ENCODE data around the gene DNAJB6.

The DNAJB6 gene

GRCh38 chr7:157412491-157413180, 75.8 kb downstream of the DNAJB6 start:
- intact Hi-C loops (cut with DNase I; ENCODE audit: low total_unique reads) = no loop called here
- no peaks in the 10 kb centered on the region for H3K27me3 ChIP-seq
- no peaks in the 10 kb centered on the region for H3K4me1 ChIP-seq
- H3K9me3 ChIP-seq = no peaks in the 10 kb centered on the region
- DNase-seq = no peak
- peaks cover 47 to 94% (median 73%) of the 10 kb centered on the region in 3 donors for H3K36me3 ChIP-seq
- H3K4me3 ChIP-seq = no peak overlapping the region
- no peak overlapping the region for H3K27ac ChIP-seq
- TF ChIP-seq CTCF (IDR thresholded peaks at IDR 0.05) = no peak

GRCh38 chr7:157413881-157414701, 77.3 kb downstream of the DNAJB6 start:
- DNase-seq = no peak
- Histone ChIP-seq H3K27ac (no peak overlapping the region), H3K9me3 (no peaks in the 10 kb centered on the region), H3K4me3 (no peak overlapping the region), H3K27me3 (no peaks in the 10 kb centered on the region), H3K4me1 (no peaks in the 10 kb centered on the region), H3K36me3 (peaks cover 42 to 97% (median 85%) of the 10 kb centered on the region in 3 donors)
- intact Hi-C loops (cut with DNase I; ENCODE audit: low total_unique reads) = no loop called here
- no peak for TF ChIP-seq CTCF (IDR thresholded peaks at IDR 0.05)

- Histone ChIP-seq H3K27ac (no peak overlapping the region), H3K9me3 (no peaks in the 10 kb centered on the region), H3K27me3 (no peaks in the 10 kb centered on the region), H3K4me1 (no peaks in the 10 kb centered on the region), H3K4me3 (no peak overlapping the region), H3K36me3 (peaks cover 36 to 93% (median 84%) of the 10 kb centered on the region in 3 donors)
- no peak for TF ChIP-seq CTCF (IDR thresholded peaks at IDR 0.05)
- no peak for DNase-seq
- intact Hi-C loops (cut with DNase I; ENCODE audit: low total_unique reads) = no loop called here
These were observed 77.9 kb downstream of the DNAJB6 start for GRCh38 chr7:157414702-157415096.

- no peak for TF ChIP-seq CTCF (IDR thresholded peaks at IDR 0.05)
- H3K4me1 ChIP-seq = no peaks in the 10 kb centered on the region
These were observed 78.7 kb downstream of the DNAJB6 start for GRCh38 chr7:157415486-157415885.

GRCh38 chr7:157416011-157416410, 79.2 kb downstream of the DNAJB6 start:
- no peak overlapping the region for H3K27ac ChIP-seq
- H3K9me3 ChIP-seq = no peaks in the 10 kb centered on the region
- H3K36me3 ChIP-seq = peaks cover 26 to 87% (median 71%) of the 10 kb centered on the region in 3 donors
- H3K4me3 ChIP-seq = no peak overlapping the region
- no peak for TF ChIP-seq CTCF (IDR thresholded peaks at IDR 0.05)
- no peaks in the 10 kb centered on the region for H3K4me1 ChIP-seq
- H3K27me3 ChIP-seq = no peaks in the 10 kb centered on the region
- no peak for DNase-seq
- intact Hi-C loops (cut with DNase I; ENCODE audit: low total_unique reads) = no loop called here

More at GRCh38 chr7:157415486-157415885, 78.7 kb downstream of the DNAJB6 start:
- no peaks in the 10 kb centered on the region for H3K9me3 ChIP-seq
- no peaks in the 10 kb centered on the region for H3K27me3 ChIP-seq
- peaks cover 28 to 90% (median 76%) of the 10 kb centered on the region in 3 donors for H3K36me3 ChIP-seq
- intact Hi-C loops (cut with DNase I; ENCODE audit: low total_unique reads) = no loop called here
- DNase-seq = no peak
- no peak overlapping the region for H3K27ac ChIP-seq
- no peak overlapping the region for H3K4me3 ChIP-seq

Data from tibial artery (tissue), 4 donors.